Right renal cortex interstitium (tissue), 3 donors: ENCODE results near the gene GDNF. TPM values are rescaled to one million over a fixed set of nuclear protein-coding genes. Genes with fewer than 3 reads are reported as not detected.
"Not testable (repeated sequence)": the region's sequence is repeated elsewhere in the genome, so short reads cannot be mapped to it uniquely, and the experiment has no call there.

Source experiments
- DNase-seq, 3 donors: peaks; one replicate each; pipeline ENCODE4 v3.0.0-alpha.2; 2013; ENCODE audit warnings: low read depth in 3 of 3, low spot score in 2 of 3
- polyA plus RNA-seq, 3 donors: library from polyadenylated mRNA; unstranded; fragments of 120-200 nt; gene quantifications; one replicate each; pipeline ENCODE4 v1.2.1, GENCODE V29; 2013; ENCODE audit not compliant: insufficient read length in 3 of 3

GDNF gene
- polyA plus RNA-seq, 3 donors = 12.0 to 20.4 (median 12.9) TPM

GRCh38 chr5:37823433-37824152, 16.2 kb downstream of the GDNF start:
- DNase-seq = no peak

- DNase-seq = no peak
Measured at GRCh38 chr5:37816883-37817282, 23.0 kb downstream of the GDNF start.

- no peak for DNase-seq
Measured at GRCh38 chr5:37816331-37816730, 23.5 kb downstream of the GDNF start.

GRCh38 chr5:37815913-37816312, 23.9 kb downstream of the GDNF start:
- no peak for DNase-seq

- DNase-seq = no peak
Measured at GRCh38 chr5:37814699-37815098, 25.1 kb downstream of the GDNF start.

DNA sequence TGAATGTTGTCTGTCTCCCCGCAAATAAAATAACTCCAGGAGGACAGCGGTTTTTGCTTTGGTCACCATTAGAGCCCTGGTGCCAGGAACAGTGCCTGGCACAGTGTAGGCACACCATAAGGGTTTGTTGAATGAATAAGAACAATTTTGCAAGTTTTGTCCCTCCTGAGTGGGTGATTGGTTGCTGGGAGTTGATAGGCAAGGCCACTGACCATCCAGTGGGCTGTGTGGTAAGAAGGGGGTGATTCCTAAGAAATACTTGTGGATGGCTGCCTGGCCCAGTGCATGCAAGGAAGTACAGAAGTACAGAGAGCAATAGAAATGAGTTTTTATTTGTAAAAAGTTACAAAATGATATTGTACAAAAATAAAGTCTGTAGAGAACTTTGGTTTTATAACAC, 27.5 kb downstream of the GDNF start:
- DNase-seq = no peak

GRCh38 chr5:37811866-37812265, 28.0 kb downstream of the GDNF start:
- DNase-seq = no peak

- no peak for DNase-seq
Measured at GRCh38 chr5:37810311-37810710, 29.5 kb downstream of the GDNF start.

DNA sequence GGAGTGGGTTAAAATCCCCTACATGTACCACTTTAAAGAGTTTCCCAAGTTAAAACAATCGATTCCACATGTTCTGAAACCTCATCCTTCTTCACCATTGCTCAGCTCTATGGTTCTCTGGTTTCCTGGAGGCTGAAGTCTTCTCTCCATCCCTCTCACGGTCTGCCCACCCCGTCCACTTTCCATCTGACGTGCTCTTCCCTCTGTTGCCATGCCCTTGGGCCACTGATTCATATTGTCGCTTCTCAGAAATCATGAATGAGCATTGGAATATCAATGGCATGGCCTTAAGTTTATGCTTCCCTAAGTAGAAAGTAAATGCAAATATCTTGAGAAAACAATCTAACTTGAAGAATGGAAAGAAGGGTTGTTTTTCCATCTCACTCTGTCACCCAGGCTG, 30.9 kb downstream of the GDNF start:
- DNase-seq = no peak

DNA sequence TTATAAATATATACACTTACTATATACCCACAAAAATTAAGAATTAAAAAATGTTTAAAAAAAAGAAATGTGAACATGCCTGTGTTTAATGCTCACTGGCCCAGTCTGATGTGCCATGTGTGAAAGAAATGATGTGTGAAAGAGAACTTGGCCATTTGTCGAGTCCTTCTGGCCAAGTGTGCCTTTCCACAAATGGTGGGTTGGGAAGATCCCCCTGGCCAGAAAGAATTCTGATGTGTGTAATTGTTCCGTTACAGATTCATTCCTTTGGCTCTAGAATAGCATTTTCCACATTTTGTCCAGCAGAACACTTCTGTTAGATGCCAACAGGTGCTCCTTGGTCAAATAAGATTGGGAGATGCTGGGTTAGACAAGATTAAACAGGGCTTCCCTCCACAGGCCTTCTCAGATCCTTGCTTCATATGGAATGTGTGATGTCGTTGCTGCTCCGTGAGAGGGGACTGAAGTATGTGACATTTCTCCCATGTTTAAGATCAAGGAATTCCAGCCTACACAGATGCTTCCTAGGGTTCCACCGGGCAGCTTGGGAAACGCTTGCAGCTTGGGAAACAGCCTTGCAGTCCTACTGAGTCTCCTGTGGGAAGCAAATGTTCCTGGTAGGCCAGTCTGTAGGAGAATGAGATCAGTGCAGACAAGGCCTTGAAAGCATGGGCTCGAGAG, 32.1 kb downstream of the GDNF start:
- DNase-seq = no peak

GRCh38 chr5:37807015-37807414, 32.8 kb downstream of the GDNF start:
- no peak for DNase-seq

- DNase-seq = no peak
Measured at GRCh38 chr5:37806476-37806875, 33.4 kb downstream of the GDNF start.

- DNase-seq = no peak
Measured at GRCh38 chr5:37806016-37806415, 33.8 kb downstream of the GDNF start.

GRCh38 chr5:37804401-37804800, 35.4 kb downstream of the GDNF start:
- no peak for DNase-seq

DNA sequence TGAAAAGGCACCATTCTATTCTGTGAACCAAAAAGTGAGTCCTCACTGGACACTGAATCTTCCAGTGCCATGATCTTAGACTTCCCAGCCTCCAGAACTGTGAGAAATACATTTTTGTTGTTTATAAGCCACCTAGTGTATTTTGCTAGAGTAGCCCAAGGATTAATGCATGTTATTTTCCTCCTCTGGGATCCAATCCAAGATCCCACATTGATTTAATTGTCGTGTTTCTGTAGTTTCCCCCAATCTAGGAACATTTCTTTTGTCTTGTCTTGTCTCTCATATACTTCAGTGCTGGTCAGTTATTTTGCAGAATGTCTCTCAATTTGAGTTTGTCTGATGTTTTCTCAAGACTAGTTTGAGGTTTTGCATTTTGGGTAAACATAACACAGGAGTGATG, 36.4 kb downstream of the GDNF start:
- no peak for DNase-seq

DNA sequence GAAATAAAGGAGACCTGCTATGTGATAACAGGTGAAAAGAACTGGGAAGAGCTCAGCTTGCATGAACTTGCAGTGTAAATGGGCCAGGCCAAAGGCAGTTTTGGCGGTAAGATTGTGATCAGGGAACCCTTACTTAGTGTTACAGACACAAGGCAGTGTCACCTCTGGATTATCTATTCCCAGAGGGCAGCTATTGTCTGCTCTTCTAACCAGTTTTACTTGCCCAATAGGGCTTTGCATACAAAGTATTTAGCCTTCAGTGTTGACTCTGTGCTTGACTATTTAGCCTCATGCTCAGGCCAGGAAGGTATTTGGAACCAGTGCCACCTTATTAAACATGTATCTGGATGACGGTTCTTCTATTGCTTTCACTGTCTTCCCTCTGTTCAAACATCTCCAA, 38.3 kb downstream of the GDNF start:
- no peak for DNase-seq

- no peak for DNase-seq
Measured at GRCh38 chr5:37799865-37800421, 39.9 kb downstream of the GDNF start.

DNA sequence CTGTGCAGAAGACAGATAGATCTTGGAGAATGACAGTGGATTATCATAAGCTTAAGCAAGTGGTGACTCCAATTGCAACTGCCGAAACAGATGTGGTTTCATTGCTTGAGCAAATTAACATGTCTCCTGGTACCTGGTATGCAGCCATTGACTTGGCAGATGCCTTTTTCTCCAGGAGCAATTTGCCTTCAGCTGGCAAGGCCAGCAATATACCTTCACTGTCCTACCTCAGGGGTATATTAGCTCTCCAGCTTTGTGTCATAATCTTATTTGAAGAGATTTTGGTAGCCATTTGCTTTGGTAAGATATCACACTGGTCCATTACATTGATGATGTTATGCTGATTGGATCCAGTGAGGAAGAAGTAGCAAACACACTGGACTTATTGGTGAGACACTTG, 43.4 kb downstream of the GDNF start:
- not testable (repeated sequence) for DNase-seq

DNA sequence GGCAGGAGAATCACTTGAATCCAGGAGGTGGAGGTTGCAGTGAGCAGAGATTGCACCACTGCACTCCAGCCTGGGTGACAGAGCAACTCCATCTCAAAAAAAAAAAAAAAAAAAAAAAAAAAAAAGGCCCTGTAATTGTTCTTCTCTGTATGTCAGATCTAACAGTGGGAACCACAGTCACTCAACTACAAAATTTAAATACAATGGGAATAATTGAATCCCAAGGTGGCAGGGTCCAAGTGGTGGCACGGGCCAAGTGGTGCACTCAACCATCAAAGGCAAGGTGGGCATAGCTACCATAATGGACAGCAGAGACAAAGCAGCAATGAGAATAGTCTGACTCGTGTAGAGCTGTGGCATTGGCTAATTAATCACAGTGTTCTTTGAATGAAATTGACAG, 44.5 kb downstream of the GDNF start:
- DNase-seq = not testable (repeated sequence)

- no peak for DNase-seq
Measured at GRCh38 chr5:37792975-37793631, 46.7 kb downstream of the GDNF start.

- DNase-seq = no peak
Measured at GRCh38 chr5:37791321-37791720, 48.5 kb downstream of the GDNF start.

DNA sequence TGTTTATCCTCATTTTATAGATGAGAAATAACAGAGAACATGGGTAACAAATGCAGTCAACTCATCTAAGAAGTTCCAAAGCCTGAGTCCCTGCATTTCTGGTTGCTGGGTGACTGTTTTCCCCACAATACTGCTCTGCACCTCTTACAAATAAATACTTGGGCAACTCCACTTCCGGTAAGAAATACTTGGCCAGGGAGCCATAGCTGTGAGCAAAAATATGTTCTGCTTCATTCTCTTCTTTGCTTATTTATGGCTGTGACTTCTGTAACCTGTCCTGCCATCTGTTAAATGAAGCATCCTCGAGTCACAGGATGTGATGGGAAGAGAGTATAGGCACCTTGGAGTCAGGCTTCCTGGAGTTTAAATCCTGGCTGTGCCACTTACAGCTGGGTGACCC, 49.9 kb downstream of the GDNF start:
- no peak for DNase-seq
